Embryonic facial prominence (tissue), 1 donor: ENCODE data around the gene ST7.

Experiments used
- DNase-seq: peaks from one replicate; pipeline ENCODE4 v3.0.0-alpha.2; 2016; ENCODE audit errors: extremely low spot score

Gene ST7

GRCh38 chr7:117066668-117067067 lies 113.4 kb downstream of the ST7 start:
- DNase-seq: no peak

DNA sequence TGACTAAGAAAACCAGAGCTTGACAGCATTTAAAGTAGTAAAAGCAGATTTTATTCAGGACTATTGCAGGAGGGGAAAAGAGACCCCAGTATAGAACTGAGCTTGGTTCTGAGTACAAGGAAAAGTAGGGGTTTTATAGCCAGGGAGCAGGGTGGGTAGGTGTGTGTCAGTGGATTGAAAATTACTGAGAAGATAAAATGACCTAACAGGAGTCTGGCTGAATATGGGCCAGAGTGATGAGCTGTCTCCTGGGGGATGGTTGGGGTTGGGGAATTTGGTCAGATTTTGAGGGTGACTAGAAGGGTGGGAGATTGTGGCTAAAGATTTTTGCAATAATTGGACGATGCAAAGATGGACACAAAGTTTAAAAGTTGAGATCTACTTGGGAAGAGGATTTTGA lies 114.0 kb downstream of the ST7 start:
- no peak for DNase-seq

DNA sequence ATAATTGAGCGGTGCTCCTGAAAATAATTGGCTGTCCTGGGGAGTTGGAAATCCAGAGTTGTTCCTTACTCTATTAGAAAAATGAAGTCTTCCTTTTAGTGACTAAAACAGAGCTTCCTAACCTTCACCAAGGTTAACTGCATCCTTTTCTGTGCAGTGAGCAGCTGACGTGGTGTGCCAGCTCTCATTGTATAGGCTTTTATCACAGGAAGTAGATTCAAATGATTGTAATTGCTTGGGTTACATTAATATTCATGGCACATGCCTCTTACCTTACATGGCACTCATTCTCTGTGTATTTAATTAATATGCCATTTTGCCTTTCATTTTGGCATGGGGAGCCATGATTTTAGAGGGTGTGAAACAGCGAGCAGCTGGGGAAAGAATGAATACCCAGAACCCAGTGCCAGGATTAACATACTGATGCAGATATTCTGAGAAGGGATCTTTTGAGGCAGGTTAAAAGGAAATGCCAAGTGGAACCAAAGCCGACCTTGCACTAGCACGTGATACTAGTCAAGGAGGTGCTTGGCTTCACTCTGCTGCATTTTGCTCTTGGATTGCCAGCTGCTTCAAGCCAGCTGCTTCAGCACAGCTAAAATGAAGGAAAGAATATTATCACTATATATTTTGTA lies 115.3 kb downstream of the ST7 start:
- DNase-seq: no peak

DNA sequence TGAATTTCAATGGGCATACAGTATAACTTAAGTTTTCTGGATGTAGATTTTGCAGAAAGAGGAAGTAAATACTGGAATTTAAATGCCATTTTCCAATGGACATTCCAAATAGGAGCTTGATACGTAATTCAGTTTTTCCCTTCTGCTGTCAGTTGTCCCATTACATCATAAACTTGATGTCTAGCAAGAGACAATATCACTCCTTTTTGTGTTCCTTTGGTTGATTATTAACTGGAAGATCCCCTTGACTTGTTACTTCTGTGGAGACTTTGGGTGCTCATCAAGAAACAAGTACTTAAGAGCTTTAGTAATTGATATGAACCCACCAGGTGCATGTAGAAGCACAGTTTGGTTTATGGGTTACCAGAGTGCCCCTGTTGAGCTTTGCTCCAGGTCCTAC lies 116.1 kb downstream of the ST7 start:
- DNase-seq: no peak

- DNase-seq: no peak
Measured at GRCh38 chr7:117071551-117071950, 118.2 kb downstream of the ST7 start.

DNA sequence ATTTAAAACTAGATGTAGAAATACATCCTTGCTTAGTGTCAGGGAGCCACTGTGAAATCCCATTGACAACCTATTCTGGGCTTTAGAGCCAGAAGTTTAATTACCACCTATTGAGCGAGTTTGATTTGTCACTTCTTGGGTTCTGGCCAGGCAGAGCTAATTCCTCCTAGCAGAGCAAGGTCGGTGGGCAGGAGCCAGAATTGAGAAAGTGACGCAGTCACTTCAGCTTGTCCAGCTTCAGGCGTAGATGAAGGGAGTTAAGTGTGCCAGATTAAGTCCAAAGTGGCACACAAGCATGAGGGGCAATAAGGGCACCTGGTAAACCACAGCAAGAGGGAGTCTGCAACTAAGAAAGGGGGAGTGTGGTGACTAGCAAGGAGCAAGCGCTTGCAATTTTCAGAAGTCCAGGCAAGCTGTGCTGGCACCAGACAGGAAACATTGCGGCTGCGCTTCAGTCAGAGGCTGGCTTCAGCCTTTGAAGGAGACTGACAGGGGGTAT lies 119.4 kb downstream of the ST7 start:
- DNase-seq: no peak

DNA sequence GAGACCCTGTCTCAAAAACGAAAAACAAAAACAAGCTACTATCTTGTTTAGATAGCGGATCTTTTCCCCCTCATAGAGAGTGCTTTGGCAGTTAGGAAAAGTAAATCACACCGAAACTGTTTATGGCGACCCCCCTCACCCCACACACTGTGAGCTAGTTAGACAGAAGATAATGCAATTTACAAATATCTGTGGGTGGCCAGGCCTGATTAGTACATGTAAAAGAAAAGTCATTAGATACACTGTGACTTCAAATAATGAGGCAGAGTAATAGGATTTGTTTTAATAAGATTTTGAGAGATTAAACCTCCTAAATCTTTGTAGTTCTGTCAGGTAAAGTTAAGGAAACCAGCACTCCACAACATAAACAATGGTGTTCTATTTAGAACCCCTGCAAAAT lies 121.1 kb downstream of the ST7 start:
- no peak for DNase-seq

DNA sequence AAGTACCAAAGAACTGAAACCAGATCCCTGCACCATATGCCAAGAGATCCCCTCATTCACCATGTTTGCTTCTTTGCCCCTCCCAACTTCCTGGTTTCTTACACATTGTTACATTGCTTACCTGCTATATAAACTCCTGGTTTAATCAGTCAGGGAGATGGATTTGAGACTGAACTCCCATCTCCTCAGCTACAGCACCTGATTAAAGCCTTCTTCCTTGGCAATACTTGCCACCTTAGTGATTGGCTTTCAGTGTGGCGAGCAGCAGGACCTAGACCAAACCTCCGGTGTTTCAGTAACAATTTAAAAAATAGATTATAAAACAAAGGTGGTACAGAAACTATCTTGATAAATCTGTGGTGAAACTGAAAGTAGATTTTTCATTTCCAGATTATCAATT lies 122.6 kb downstream of the ST7 start:
- no peak for DNase-seq

DNA sequence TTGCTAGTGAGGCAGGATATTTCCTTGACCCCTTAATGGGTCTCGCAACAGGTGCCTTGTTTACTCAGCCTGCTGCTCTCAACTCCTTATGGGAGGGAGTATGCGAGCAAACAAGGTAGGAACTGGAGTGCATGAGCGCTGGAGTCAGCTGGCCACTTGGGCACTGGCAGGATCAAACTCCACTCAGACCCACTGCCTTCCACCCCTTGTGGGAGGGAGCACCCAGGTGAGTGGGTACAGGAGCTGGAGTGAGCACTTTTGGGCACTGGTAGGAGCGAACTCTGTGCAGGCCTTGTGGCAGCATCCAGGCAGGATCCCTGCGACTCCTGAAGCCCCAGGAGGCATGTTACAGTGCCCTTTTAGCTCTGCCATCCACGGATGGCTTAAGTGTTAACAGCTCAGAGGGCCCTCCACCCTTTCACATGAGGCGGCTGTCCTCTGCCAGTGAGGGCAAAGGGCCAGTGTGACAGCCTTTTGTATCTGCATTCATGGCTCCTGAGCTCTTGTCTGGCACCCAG lies 123.2 kb downstream of the ST7 start:
- no peak for DNase-seq

GRCh38 chr7:117077658-117078057 lies 124.4 kb downstream of the ST7 start:
- DNase-seq: no peak

DNA sequence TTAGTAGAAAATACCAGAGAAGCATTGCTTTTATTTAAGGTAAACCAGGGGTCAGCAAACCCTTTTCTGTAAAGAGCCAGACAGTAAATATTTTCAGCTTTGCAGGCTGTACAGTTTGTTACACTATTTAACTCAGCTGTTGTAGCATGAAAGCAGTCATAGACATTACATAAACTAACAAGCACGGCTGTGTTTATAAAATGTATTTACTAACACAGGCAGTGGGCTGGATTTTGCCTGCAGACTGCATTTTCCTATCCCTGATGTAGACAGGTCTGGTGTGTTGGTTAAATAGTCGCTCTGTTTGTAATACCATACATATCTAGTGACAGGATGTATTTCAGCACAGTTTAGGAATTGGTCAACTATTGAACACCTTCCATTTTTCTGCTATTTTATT lies 129.3 kb downstream of the ST7 start:
- no peak for DNase-seq

DNA sequence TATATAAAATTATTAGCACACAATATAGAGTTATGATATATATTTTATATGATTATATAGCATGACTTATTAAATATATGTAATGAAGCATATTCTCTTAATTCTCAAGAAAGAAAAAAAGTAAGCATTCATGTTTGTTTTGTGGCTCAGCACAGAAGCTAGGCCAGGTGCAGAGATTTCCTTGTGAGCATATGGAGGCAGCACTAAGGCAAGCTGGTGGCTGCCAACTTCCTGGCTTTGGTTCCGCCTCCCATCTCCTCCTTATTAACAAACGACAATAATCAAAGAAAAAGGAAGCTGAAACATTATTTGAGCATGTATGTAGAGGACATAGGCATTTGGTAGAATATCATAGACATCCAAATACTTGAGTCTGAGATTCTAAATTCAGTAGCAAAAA lies 130.3 kb downstream of the ST7 start:
- DNase-seq: no peak

DNA sequence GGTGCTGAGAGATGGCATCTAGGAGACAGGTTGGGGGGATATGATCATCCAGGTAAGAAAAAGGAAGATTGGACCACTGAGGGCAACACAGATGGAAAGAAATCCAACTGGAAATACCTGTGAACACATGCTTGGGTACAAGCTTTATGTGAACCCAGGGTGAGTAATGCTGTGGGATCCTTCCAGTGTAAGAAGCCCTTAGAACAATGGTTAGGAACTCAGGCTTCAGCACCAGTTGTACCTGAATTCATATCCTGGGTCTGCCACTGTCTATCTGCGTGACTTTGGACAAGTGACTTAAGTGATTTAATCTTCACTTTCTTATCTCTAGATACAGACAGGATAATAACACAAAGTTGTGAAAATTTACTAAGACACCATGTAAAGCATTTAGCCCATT lies 131.0 kb downstream of the ST7 start:
- no peak for DNase-seq

GRCh38 chr7:117085275-117085674 lies 132.0 kb downstream of the ST7 start:
- no peak for DNase-seq

DNA sequence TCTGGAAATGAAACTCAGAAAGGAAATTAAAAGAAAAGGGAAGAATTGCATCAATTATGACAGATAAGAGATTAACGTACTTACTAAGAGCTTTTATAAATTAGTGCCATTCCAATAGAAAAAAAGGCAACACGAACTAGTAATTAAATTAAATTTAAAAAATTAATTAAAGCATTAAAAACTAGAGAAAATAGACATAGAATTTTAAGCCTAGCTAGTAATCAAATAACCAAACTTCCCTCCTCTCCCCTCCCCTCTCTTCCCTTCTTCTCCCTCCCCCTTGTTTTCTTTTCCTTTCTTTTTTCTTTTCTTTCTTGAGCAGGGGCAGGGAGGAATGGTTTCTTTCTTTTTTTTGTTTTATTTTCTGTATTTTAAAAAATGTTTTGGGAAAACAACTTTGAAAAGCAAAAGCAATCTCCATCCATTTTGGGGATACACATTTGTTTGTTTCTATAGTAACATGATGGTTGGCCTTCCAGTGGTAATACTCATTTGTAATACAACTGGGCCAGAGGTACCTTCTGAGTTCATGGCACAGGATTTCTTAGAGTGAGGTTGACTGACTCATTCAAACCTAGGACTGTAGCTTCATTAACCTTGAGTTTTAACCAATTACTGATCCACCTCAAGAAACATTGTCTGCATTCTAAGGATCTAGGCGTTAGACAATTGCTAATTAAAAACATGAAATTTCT lies 132.6 kb downstream of the ST7 start:
- DNase-seq: no peak

DNA sequence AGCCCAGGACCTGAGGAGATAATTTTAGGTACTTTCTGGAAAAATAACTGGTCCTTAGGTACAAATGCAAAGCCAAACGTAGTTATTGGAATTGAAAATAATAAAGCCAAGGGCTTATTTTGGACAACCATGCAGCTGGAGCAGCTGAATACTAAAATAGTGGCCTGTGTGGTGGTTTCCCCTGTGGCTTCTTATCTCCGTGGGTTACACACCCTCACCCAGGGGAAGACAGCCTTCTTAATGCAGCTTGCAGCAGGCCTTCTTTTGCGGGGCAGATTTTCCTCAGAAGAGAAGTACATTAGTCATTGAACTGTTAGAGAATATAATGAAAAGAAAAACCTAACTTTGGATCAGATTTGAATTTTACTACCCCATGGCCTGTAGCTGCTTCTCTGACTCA lies 133.5 kb downstream of the ST7 start:
- DNase-seq: no peak

- no peak for DNase-seq
Measured at GRCh38 chr7:117087639-117088396, 134.5 kb downstream of the ST7 start.

- DNase-seq: no peak
Measured at GRCh38 chr7:117088623-117089194, 135.4 kb downstream of the ST7 start.

- no peak for DNase-seq
Measured at GRCh38 chr7:117090791-117091190, 137.5 kb downstream of the ST7 start.

GRCh38 chr7:117091721-117092120 lies 138.4 kb downstream of the ST7 start:
- no peak for DNase-seq

- no peak for DNase-seq
Measured at GRCh38 chr7:117092785-117093184, 139.5 kb downstream of the ST7 start.

DNA sequence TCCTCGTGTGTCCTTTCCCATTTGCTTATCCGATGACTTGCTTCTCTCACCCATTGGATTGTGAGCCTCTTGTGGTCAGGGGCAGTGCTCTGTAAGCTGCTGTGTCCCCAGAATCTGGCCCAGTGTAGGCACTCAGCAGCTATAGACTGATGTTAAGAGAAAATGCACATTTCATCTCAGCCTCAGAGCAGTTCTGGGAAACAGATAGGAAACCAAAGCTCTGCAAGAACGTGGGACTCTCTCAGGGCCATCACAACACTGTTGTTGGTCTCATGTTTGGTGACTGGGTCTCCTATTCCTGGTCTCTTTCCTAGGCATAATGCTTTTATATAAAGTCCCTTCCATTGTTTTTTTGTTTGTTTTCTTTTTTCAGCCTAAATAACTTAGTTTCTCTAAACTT lies 141.2 kb downstream of the ST7 start:
- DNase-seq: no peak
